D341Med (cell line): ENCODE results near the gene NALCN.
"Not testable (repeated sequence)": the region's sequence is repeated elsewhere in the genome, so short reads cannot be mapped to it uniquely, and the experiment has no call there.

ENCODE experiments used
- DNase-seq: peaks from one replicate; pipeline ENCODE4 v3.0.0; 2012; ENCODE audit warnings: low spot score

Gene NALCN

DNA sequence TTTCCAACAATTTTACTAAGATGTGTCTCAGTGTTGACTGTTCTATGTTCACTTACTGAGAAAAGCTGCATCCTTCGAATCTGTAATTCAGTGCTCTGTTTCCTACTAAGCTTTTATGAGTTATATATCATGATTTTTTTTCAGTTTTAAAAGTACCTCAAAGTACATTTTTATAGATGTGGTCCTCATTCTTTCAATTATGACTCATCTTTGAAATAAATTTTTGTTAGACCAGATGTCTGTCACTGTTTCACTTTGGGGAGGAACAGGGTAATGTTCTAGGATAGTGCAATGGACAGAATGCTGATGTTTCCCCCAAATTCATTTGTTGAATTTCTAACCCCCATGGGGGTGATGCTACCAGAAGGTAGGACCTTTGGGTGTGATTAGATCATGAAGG is 74.8 kb downstream of the NALCN start:
- no peak for DNase-seq

DNA sequence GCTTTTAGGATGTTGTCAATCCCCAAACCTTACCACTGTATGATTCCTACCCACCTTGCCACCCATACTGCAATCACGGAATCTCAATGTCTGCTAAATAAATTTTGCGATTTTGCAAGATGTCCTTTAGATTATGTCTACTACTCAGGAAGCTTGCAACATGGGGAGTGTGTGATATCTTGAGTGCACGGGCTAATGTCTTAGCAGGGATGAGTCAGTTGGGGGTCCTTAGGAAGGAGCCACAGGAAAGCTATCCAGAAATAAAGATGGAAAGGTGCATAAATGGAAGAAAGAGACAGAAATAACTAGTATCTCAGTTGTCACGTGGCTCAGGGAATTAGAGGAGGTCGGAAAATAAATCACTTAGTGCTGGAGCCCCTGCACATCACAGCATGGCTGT is 77.1 kb downstream of the NALCN start:
- DNase-seq = no peak

DNA sequence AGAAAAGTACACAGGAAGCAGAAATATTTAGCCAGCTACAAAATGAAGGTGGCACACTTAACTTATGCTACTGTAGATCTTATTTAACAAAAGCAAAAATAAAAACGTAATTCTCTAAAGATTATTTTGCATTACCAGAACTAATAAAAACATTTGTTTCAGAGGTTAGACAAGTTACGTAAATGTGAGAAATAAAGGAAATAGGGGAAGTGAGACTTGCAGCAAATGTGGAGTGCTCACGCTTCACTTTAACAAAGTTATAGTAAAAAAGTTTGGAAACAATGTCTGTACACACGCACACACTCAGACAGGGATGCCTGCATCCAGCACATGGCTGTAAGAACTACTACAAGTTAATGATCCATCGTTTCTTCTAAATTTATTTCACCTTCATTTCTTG is 83.7 kb downstream of the NALCN start:
- no peak for DNase-seq

DNA sequence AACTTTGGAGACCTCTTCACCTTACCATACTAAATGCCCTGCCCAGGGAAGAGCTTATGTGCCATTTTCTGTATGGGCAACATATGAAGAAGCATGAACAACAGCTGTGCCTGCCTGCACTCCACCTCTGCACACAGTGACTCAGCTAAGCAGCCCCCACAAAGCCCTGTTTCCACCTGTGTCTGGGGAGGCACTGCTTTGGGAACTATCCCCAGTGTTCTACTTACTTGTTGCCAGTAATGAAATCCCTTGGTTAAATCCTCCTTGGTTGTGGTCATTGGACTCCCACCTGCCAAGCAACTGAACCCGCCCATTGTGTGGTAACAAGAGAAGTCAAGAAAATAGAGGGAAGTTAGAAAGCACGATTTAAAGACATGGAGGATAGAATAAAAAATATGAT is 84.6 kb downstream of the NALCN start:
- no peak for DNase-seq

DNA sequence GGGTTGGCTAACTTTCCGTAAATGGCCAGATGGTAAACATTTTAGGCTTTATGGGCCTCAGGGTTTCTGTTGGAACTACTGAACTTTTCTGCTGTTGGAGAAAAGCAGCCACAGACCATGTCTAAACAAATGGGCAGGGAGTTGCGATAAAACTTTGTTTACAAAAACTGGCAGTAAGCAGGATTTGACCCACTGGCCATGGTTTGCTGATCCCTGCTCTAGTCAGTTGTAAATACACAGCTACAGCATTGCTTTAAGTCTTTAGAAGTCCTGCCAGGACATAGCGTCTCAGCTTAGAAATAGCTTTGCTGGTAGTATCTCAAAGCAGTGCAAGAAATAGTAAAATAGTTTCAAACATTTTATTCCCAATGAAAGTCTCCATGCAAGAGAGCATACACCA is 88.4 kb downstream of the NALCN start:
- DNase-seq = no peak

DNA sequence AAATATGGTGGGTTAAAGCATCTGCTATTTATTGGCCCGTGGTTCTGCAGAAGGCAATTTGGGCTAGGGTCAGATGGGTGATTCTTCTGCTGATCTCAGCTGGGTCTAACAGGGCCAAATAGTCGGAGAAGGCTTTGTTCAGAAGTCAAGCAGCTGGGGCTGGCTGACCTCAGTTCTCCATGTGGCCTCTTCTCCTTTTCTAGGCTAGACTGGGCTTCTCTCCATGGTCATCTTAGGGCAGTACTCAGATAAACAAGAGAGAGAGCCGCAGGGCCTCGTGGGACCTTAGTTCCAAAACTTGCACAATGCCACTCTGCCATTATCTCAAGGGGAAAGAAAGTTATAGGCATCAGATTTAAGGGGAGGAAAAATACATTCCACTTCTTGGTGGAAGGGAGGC is 89.6 kb downstream of the NALCN start:
- no peak for DNase-seq

DNA sequence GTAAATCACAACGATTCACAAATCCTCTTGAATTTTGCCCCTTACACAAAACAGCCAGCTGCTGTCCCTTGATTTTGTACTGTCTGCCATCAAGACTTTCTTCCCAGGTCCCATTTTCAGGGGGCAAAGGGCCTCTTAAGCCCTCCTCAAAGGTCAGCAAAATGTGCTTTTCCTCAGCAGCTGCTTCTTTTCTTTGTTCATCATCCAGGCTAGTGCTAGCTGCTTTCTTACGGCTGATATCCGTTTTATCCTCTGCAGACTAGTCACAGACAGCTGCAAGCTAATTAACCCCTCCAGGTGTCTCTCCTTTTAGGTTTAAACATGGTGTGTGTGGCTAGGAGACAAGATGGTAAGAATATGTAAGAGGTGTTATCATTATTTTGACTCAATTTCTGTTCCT is 90.9 kb downstream of the NALCN start:
- DNase-seq = no peak

DNA sequence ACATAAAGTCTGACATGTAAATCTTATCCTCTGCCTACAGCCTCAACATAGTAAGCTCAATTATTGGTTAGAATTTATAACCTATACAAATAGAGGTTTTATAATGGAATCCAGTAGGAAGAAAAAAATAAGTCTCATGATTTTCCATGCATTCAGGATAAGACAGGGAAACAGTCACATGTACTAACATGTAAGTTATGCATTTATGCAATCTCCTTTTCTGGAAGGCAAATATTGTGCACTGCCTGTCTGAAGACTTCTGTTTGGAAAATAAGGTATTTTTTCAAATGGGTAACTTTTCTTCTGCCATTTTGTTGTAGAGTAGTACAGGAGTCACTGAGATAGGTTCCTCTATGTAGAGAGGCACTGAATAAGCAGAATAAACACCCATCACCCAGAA is 92.7 kb downstream of the NALCN start:
- DNase-seq = no peak

DNA sequence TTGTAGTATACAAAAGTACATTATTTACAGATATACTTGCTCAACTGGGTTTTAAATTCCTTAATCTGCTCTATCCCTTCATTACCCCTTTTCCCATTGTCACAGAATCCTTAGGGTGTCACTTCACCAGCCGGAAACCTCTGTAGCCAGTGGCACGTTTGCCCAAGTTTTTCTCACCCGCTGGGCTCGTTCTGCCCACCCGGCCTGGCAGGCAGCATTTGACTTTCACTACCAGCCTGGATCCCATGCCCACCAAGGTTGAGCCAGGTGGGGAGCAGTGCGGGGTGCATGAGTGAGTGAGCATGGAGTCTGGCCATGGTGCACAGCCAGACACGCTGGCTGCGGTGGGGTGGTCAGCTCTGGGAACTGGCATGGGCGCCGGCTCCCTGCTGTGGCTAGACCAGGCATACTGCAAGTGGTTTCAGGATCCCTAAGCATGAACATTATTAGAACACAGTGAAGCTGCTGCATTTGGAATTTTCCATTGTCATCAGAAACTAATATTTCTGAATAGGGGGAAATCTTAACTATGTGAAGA is 98.3 kb downstream of the NALCN start:
- no peak for DNase-seq

DNA sequence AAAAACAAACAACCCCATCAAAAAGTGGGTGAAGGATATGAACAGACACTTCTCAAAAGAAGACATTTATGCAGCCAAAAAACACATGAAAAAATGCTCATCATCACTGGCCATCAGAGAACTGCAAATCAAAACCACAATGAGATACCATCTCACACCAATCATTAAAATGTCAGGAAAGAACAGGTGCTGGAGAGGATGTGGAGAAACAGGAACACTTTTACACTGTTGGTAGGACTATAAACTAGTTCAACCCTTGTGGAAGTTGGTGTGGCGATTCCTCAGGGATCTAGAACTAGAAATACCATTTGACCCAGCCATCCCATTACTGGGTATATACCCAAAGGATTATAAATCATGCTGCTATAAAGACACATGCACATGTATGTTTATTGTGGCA is 102.8 kb downstream of the NALCN start:
- DNase-seq = not testable (repeated sequence)

DNA sequence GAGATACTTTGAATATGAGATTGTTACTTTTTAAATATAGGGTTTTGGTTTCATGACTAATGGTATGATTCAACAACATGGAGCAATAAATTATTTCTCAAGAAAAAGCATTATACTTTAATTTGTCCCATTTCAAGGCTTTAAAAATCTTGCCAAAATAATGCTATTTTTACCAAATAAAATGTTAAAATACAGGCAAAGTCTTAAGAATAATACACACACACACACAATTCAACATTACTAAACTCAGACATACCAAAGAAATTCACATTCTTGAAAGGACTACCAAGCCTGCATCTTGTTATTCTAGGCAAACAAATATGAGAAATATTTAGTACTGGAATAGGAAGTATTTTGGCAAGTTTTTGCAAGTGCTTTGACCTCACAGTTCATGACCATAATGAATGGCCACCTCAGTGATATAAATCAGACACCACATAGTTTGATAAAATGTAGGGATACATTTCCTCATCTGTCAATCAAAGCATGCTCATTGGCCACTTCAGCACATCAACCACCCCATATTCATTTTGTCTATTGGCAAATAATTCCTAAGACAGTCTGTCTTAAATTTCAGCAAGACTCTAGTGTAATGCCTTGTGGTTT is 107.2 kb downstream of the NALCN start:
- no peak for DNase-seq

DNA sequence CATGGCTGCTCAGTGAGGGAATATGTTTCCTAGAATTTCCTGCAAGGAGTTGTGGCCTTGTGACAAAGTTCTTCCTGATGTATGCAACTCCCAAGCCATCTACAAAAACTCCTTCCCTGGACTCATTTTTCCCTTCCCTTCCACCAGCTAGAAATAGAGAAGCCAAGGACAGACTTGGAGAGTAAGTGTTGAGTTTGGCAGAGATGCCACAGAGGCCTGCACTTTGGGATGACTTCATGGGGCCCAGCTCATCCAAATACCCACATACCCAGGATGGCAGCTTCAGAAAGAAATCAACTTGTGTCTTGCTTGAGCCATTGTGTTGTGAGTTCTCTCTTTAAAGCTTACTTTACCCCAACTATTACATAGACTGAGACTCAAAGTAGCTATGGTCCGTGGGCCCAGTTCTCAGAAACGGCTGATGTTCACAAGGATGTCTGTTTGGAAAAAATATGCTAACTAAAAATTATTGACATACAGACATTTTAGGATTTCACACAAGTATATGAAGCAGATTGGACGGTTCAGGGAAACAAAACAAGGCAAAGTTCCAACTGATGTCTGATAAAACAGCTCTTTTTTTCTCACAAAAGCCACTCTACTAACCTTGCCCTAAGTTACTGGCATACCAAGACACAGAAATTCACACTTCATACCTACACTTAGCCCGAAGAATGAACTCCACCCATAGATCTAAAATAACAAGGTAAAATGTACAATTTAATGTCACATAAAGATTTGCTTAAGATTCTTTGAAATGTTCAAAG is 107.9 kb downstream of the NALCN start:
- no peak for DNase-seq

DNA sequence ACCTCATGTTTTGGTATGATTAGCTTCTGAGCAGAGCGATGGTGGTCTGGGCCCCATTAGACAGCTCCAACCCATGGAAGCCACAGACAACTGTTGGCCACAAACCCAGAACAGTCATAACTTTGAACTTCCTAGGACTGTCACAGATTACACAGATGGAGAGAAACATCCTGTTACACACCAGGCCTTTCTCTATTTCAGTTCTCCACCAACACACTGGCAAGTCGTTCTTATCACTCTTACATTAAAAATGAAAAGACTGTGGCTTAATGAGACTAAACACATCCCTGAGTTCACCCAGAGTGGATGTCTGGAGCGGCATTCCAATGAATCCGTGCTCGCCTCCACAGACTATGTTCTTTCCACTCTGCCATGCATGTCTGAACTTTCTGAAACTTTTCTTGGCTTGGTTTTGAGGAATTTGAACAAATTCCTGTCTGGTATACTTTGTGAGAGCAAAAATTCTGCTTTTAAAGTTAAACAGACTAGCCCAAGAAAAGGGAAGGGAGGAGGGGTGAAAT is 109.1 kb downstream of the NALCN start:
- no peak for DNase-seq

DNA sequence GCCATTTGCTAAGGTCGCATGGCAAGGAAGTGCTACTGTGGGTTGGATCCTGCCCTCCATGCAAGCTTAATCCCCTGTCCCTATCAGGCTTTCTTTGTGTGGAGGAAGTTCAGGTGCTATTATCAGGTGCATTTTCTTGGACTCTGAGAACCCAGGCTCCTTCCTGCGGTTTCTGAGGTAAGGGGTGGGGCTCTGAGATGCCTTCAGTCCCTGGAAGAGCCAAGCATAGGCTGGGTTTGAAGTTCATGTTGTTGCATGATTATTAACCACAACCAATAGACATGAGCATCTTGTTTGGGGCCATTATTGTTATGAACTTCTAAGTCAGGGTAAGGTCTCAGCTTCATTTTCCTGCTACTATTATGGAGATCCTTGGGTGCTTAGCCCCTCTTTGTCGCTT is 109.5 kb downstream of the NALCN start:
- no peak for DNase-seq

DNA sequence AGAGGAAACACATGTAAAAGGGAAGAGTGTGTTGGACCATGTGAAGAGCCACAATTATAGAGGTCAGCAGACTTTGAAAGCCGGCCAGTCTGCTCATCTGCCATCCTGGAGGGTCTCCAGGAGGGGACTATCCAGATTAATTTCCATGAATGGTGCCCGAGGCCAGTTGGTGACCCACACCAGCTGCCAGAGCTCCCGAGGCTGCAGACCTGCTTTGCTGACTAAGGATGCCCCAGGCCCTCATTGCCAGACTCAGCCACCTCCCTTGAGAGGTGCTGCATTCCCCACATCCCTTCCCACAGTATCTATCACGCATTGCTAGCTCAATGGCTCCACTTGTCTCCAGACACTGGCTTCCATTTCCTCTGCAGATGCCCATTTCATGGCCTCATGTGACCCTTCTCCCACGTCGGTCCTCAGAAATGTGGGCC is 110.3 kb downstream of the NALCN start:
- DNase-seq = no peak

DNA sequence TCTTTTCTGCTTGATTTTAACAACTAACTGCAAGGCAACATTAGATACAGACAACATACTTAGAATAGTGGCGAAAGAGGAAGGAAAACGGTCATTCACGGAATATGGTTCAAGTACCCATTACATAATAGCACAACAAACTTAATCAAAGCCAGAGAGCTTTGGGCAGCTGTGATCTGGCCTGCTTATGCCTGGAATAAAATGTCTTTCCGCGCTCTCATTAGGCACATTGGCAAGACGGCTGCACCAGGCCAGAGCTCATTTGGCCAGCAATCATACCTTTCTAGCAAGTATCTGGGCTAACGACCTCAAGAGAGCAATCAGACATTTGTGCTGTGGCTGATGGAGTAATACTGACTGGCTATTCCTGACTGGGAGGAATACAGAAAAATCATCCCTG is 112.8 kb downstream of the NALCN start:
- DNase-seq = no peak

DNA sequence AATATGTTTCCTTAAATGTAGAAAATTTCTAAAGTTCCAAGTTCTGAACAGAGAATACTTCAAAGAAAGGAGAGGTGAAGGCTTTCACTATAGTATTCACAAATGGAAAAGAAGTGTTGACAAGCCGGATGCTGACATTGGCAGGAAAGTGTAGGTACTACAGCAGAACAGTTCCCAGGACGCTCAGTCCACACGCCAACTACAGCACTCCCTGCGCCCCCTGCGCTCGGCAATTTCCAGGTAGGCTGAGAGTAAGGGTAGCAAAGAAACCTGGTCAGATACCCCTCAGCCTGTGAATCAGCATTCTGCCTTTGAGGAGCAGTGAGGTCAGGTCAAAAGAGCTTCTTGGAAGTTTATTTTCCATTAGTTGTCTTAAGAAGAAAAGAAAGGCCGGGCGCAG is 115.3 kb downstream of the NALCN start:
- no peak for DNase-seq

DNA sequence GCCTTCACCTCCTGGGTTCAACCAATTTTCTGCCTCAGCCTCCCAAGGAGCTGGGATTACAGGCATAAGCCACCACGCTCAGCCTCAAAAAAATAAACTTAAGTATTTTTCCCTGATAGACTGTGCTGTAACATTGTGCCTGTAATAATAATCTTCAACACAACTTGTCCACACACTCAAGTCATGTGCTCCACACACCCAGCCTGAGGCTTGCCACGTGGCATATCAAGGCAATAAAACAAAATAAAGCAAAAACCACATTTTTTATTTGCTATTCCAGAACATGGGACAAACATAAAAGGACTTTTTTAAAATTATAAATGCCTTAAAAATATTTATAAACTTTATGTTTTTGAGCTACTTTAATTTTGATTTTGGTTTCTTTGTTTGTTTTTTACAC is 115.8 kb downstream of the NALCN start:
- DNase-seq = no peak

DNA sequence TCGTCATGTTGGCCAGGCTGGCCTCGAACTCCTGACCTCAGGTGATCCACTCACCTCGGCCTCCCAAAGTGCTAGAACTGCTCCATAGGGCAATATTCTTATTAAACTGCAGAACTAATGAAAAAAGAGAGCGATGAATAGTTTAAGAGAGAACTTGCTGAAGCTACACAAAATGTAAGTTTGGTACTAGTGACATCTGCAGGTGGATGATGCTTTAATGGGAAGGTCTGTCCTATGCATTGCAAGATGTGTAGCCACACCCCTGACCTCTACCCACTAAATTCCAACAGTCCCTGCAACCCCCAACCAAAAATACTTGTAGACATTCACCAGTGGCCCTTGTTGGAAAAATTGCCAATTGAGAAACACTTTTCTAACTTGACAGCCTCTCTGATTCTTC is 117.8 kb downstream of the NALCN start:
- no peak for DNase-seq

DNA sequence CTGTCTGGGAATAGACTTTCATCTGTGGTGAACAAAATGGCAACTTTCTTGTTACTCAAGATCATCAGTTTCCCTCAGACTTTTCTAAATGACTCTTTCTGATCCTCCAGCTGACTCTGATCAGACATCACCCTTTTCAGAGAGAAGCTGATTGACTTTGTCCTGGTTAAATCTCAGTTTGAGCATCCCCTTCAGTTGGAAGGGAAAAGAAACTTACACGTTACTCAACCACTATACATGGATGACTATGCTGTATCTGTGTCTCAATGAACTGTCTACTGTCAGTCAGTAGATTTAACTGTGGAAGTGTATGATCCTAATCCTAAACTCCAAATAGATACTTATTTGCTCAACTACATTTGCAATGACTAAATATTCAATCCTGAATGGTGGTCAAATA is 118.5 kb downstream of the NALCN start:
- no peak for DNase-seq

DNA sequence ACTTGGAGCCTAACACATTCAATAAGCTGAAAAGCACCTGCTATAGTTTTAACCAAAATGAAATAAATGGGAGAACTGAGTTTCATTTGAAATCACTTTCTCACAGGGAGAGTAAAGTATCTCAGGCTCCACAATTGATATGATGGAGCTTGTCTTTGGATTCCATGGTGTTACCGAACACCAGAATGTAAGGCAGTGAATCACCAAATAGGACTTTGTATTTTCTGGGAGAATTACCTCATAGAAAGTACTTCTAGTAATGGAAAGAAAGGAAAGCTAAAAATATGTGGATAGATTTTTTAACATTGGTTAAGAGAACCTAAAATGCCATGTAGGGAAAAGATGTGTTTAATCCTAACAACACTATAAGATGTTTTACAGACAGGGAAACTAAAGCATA is 123.6 kb downstream of the NALCN start:
- DNase-seq = no peak

DNA sequence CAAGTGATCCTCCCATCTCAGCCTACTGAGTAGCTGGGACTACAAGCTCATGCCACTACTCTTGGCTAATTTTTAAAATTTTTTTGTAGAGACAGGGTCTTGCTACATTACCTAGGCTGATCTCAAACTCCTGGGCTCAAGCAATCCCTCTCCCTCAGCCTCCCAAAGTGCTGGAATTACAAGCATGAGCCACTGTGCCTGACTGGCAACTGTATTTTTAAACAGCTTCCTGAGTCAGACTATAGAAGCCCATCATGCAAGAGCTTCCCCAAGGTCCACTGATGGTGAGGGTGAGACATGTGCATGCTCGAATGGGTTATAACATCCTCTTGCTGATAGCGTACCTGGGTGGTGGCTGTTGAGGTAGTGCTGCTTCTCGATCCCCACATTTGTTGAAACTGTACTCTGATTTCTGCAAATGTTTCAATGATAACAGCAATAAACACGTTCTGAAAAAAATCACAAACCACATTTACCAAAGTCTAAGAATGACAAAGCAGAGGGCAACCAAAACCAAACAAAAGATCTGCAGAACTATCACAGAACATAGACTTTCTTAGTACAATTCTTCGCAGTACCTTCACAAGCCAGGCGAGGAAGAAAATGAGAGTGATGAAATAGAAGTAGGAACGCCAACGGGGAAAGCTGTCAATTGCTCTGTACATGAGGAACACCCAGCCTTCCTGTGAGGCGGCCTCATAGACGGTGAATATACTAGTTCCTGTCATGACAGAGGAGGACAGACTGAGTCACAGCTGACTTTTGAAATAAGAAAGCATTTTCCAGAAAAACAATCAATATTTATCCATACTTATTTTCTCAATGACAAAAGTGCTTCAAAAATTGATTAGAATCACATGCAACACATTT is 124.4 kb downstream of the NALCN start:
- DNase-seq = no peak

DNA sequence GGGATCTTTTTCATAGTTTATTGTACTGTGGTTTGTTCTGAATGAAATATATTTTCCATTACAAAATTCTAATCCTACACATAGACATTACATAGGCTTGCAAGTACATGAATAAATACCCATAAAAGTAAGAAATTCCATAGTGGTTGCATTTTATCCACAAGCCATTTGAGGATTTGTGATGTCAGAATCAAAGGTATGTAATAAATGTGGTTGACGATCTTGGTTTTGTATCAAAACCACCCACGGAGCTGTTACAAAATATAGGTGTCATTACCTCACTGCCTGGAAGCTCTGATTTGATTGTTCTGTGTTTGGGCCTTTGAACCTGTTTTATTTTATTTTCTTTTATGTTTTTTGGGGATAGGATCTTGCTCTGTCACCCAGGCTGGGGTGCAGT is 125.1 kb downstream of the NALCN start:
- no peak for DNase-seq
